ENCODE results near the gene DNAJB12. TPM values are rescaled to one million over a fixed set of nuclear protein-coding genes. Genes with fewer than 3 reads are reported as not detected.
A peak's percentile ranks its signal among the peaks of the same experiment; 100 is the strongest.

Gene DNAJB12
- total and polyA plus RNA-seq, 10 of the 15 experiments (the other 5 are each of a cell fraction or from before 2014, with no cell fraction given), result 4.6 to 31.6 (median 18.8) TPM

DNA sequence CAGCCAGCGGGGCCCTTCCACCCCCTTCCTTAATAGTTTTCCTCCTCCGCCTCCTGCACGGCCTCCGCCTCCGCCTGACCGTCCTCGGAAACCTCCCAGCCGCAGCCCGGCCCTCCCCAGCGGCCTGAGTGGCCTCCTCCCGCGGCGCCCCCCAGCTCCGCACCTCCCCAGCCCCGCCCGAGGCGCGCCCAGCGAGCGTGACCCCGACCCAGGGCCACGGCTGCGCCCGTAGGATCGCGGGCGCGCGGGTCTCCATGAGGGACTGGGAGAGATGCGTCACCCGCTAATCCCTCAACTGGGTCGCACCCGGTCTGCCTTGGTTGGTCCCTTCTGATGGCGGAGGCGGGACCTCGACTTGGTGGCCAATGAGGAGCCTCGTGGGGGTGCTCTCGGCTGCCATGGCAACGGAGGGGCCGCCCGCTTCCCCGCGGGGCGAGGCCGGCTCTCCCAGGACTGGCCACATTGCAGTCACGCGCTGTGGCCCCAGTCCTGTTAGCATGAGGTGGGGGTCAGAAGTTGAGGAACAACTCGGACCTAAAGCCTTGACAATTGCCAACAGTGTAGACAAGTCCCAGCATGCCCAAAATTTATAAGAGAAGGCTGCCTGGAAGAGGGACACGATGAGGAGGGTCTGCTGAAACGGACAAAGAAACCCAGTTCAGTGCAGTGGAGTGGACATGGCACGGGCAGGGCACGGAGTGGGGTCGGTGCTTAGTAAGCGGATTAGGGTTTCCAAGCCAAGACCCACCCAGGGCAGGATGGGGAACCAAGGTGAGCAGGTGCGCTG lies 56.7 kb downstream of the DNAJB12 start (continued):
- TF ChIP-seq MXI1 (IDR thresholded peaks at IDR 0.05; ENCODE audit: low read depth, low read length), result peak; percentile 94
- TF ChIP-seq, protein P1, sequence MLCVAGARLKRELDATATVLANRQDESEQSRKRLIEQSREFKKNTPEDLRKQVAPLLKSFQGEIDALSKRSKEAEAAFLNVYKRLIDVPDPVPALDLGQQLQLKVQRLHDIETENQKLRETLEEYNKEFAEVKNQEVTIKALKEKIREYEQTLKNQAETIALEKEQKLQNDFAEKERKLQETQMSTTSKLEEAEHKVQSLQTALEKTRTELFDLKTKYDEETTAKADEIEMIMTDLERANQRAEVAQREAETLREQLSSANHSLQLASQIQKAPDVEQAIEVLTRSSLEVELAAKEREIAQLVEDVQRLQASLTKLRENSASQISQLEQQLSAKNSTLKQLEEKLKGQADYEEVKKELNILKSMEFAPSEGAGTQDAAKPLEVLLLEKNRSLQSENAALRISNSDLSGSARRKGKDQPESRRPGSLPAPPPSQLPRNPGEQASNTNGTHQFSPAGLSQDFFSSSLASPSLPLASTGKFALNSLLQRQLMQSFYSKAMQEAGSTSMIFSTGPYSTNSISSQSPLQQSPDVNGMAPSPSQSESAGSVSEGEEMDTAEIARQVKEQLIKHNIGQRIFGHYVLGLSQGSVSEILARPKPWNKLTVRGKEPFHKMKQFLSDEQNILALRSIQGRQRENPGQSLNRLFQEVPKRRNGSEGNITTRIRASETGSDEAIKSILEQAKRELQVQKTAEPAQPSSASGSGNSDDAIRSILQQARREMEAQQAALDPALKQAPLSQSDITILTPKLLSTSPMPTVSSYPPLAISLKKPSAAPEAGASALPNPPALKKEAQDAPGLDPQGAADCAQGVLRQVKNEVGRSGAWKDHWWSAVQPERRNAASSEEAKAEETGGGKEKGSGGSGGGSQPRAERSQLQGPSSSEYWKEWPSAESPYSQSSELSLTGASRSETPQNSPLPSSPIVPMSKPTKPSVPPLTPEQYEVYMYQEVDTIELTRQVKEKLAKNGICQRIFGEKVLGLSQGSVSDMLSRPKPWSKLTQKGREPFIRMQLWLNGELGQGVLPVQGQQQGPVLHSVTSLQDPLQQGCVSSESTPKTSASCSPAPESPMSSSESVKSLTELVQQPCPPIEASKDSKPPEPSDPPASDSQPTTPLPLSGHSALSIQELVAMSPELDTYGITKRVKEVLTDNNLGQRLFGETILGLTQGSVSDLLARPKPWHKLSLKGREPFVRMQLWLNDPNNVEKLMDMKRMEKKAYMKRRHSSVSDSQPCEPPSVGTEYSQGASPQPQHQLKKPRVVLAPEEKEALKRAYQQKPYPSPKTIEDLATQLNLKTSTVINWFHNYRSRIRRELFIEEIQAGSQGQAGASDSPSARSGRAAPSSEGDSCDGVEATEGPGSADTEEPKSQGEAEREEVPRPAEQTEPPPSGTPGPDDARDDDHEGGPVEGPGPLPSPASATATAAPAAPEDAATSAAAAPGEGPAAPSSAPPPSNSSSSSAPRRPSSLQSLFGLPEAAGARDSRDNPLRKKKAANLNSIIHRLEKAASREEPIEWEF (IDR thresholded peaks at IDR 0.05; ENCODE audit: insufficient replicate concordance, low read depth, low read length), result no peak
- peak; percentile 35; the same call in 1 of the 2 replicates for TF ChIP-seq CREB1 (IDR thresholded peaks at IDR 0.05; ENCODE audit: low read depth)
- TF ChIP-seq, protein P2, sequence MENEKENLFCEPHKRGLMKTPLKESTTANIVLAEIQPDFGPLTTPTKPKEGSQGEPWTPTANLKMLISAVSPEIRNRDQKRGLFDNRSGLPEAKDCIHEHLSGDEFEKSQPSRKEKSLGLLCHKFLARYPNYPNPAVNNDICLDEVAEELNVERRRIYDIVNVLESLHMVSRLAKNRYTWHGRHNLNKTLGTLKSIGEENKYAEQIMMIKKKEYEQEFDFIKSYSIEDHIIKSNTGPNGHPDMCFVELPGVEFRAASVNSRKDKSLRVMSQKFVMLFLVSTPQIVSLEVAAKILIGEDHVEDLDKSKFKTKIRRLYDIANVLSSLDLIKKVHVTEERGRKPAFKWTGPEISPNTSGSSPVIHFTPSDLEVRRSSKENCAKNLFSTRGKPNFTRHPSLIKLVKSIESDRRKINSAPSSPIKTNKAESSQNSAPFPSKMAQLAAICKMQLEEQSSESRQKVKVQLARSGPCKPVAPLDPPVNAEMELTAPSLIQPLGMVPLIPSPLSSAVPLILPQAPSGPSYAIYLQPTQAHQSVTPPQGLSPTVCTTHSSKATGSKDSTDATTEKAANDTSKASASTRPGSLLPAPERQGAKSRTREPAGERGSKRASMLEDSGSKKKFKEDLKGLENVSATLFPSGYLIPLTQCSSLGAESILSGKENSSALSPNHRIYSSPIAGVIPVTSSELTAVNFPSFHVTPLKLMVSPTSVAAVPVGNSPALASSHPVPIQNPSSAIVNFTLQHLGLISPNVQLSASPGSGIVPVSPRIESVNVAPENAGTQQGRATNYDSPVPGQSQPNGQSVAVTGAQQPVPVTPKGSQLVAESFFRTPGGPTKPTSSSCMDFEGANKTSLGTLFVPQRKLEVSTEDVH (IDR thresholded peaks at IDR 0.05; ENCODE audit: low read depth, partially characterized antibody), result no peak
- peak; percentile 83 for TF ChIP-seq POLR2A (IDR thresholded peaks at IDR 0.05; ENCODE audit: low read depth, low read length)
- no peak for TF ChIP-seq POLR2AphosphoS5 (IDR thresholded peaks at IDR 0.05; ENCODE audit: low read length)
- TF ChIP-seq MEF2A (IDR thresholded peaks at IDR 0.05; ENCODE audit: insufficient read depth, low read depth, low read length), result no peak
- TF ChIP-seq SMAD1 (IDR thresholded peaks at IDR 0.05; ENCODE audit: low read depth, partially characterized antibody), result peak; percentile 35
- TF ChIP-seq TAF1 (IDR thresholded peaks at IDR 0.05; ENCODE audit: borderline replicate concordance, low read depth, low read length), result 0 out of 2 replicates have a peak, but pooled peaks have one; percentile 74
- TF ChIP-seq, protein P3, sequence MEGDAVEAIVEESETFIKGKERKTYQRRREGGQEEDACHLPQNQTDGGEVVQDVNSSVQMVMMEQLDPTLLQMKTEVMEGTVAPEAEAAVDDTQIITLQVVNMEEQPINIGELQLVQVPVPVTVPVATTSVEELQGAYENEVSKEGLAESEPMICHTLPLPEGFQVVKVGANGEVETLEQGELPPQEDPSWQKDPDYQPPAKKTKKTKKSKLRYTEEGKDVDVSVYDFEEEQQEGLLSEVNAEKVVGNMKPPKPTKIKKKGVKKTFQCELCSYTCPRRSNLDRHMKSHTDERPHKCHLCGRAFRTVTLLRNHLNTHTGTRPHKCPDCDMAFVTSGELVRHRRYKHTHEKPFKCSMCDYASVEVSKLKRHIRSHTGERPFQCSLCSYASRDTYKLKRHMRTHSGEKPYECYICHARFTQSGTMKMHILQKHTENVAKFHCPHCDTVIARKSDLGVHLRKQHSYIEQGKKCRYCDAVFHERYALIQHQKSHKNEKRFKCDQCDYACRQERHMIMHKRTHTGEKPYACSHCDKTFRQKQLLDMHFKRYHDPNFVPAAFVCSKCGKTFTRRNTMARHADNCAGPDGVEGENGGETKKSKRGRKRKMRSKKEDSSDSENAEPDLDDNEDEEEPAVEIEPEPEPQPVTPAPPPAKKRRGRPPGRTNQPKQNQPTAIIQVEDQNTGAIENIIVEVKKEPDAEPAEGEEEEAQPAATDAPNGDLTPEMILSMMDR (IDR thresholded peaks at IDR 0.05 in 2 of 3, conservative IDR thresholded peaks at IDR 0.05 in 1 of 3; ENCODE audit: control insufficient read depth in 2 of 3, extremely low read depth in 1 of 3, insufficient read depth in 1 of 3, low read depth in 3 of 3, low read length in 3 of 3), result no peak
- peak; percentile 69; the same call in 1 of the 2 replicates for TF ChIP-seq IKZF1 (conservative IDR thresholded peaks at IDR 0.05)
- TF ChIP-seq, protein P4, sequence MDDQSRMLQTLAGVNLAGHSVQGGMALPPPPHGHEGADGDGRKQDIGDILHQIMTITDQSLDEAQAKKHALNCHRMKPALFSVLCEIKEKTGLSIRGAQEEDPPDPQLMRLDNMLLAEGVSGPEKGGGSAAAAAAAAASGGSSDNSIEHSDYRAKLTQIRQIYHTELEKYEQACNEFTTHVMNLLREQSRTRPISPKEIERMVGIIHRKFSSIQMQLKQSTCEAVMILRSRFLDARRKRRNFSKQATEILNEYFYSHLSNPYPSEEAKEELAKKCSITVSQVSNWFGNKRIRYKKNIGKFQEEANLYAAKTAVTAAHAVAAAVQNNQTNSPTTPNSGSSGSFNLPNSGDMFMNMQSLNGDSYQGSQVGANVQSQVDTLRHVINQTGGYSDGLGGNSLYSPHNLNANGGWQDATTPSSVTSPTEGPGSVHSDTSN (IDR thresholded peaks at IDR 0.05; ENCODE audit: insufficient replicate concordance, low read depth, low read length), result peak; percentile 30
- TF ChIP-seq, protein P5, sequence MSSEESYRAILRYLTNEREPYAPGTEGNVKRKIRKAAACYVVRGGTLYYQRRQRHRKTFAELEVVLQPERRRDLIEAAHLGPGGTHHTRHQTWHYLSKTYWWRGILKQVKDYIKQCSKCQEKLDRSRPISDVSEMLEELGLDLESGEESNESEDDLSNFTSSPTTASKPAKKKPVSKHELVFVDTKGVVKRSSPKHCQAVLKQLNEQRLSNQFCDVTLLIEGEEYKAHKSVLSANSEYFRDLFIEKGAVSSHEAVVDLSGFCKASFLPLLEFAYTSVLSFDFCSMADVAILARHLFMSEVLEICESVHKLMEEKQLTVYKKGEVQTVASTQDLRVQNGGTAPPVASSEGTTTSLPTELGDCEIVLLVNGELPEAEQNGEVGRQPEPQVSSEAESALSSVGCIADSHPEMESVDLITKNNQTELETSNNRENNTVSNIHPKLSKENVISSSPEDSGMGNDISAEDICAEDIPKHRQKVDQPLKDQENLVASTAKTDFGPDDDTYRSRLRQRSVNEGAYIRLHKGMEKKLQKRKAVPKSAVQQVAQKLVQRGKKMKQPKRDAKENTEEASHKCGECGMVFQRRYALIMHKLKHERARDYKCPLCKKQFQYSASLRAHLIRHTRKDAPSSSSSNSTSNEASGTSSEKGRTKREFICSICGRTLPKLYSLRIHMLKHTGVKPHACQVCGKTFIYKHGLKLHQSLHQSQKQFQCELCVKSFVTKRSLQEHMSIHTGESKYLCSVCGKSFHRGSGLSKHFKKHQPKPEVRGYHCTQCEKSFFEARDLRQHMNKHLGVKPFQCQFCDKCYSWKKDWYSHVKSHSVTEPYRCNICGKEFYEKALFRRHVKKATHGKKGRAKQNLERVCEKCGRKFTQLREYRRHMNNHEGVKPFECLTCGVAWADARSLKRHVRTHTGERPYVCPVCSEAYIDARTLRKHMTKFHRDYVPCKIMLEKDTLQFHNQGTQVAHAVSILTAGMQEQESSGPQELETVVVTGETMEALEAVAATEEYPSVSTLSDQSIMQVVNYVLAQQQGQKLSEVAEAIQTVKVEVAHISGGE (CRISPR knock-in tag; IDR thresholded peaks at IDR 0.05), result 0 out of 2 replicates have a peak, but pooled peaks have one; percentile 4

Data from GM12878 (cell line).